Keratinocyte (primary cell): ENCODE measurements around the gene NHSL2.

Experiments used
- EZH2 ChIP-seq: IDR thresholded peaks from one replicate; pipeline ENCODE4 v1.6.1; 2012; ENCODE audit warnings: inconsistent platforms, mild to moderate bottlenecking, low read length, moderate library complexity
- TF ChIP-seq, protein P1 (sequence below), 3 experiments: IDR thresholded peaks in 1 of 3; conservative IDR thresholded peaks in 1 of 3; optimal IDR thresholded peaks in 1 of 3; 2 replicates in 2 of 3; 3 replicates in 1 of 3; pipeline versions ENCODE3 to v1.5.1; 2011; ENCODE audit warnings: low read length in 3 of 3, mild to moderate bottlenecking in 3 of 3, moderate library complexity in 2 of 3, control low read depth in 1 of 3, inconsistent platforms in 1 of 3; ENCODE audit not compliant: insufficient read depth in 2 of 3; ENCODE audit errors: extremely low read depth in 1 of 3

DNA sequence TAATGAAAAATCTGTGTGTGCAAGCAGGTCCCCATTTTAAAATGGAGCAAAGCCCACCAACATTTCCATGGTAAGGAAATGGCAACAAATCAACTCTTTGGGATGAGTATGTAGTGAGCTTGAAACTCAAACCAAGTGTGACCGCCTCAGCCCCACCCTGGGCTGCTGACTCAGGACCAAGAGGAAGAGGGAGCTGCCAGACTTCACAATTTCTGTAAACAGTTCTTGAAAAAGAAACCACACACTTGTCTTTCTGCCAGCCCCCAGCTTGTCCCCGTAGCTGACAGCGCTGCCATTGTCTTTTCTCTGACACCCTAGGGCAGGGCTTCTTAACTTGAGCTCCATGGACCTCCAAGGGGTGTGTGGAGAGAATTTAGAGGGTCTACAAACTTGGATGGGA lies 210.7 kb downstream of the NHSL2 start:
- TF ChIP-seq, protein P1, sequence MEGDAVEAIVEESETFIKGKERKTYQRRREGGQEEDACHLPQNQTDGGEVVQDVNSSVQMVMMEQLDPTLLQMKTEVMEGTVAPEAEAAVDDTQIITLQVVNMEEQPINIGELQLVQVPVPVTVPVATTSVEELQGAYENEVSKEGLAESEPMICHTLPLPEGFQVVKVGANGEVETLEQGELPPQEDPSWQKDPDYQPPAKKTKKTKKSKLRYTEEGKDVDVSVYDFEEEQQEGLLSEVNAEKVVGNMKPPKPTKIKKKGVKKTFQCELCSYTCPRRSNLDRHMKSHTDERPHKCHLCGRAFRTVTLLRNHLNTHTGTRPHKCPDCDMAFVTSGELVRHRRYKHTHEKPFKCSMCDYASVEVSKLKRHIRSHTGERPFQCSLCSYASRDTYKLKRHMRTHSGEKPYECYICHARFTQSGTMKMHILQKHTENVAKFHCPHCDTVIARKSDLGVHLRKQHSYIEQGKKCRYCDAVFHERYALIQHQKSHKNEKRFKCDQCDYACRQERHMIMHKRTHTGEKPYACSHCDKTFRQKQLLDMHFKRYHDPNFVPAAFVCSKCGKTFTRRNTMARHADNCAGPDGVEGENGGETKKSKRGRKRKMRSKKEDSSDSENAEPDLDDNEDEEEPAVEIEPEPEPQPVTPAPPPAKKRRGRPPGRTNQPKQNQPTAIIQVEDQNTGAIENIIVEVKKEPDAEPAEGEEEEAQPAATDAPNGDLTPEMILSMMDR (optimal IDR thresholded peaks at IDR 0.05 in 1 of 3, IDR thresholded peaks at IDR 0.05 in 1 of 3, conservative IDR thresholded peaks at IDR 0.05 in 1 of 3; ENCODE audit: extremely low read depth in 1 of 3, insufficient read depth in 2 of 3, low read length in 3 of 3): no peak
- TF ChIP-seq EZH2: no peak
